NT2/D1 (cell line): ENCODE results near the gene IL4R.

ENCODE experiments used
- SUZ12 ChIP-seq: IDR thresholded peaks from 2 replicates; pipeline ENCODE4 v1.6.1; 2011; ENCODE audit not compliant: insufficient read length, insufficient read depth; ENCODE audit errors: extremely low read depth
- YY1 ChIP-seq: IDR thresholded peaks from 2 replicates; pipeline ENCODE4 v1.6.1; 2011; ENCODE audit not compliant: insufficient read length, insufficient read depth
- ZNF274 ChIP-seq: IDR thresholded peaks from 2 replicates; pipeline ENCODE4 v1.6.1; 2011; ENCODE audit warnings: mild to moderate bottlenecking, low read depth, low read length

- no peak for TF ChIP-seq ZNF274
- TF ChIP-seq YY1 = no peak
- TF ChIP-seq SUZ12 = no peak
These were observed 3.0 kb upstream of the IL4R start for GRCh38 chr16:27310576-27311447.
